ENCODE data around the gene CARD18. TPM values are rescaled to one million over a fixed set of nuclear protein-coding genes. Genes with fewer than 3 reads are reported as not detected.

Gene CARD18
- total RNA-seq, 1 donor from 2014 or later: 0.63 TPM

- peaks cover 5% of the 10 kb centered on the region for H3K9me3 ChIP-seq (replicated peaks)
- peak overlapping the region; percentile 21 for H3K27ac ChIP-seq (replicated peaks)
- no peak for DNase-seq
- no peaks in the 10 kb centered on the region for H3K27me3 ChIP-seq (ENCODE audit: low read depth)
- intact Hi-C loops (cut with micrococcal nuclease): no loop called here
- no peaks in the 10 kb centered on the region for H3K36me3 ChIP-seq
- TF ChIP-seq CTCF (IDR thresholded peaks at IDR 0.05; ENCODE audit: borderline replicate concordance): no peak
- H3K4me3 ChIP-seq: no peak overlapping the region
- H3K4me1 ChIP-seq: peaks cover 6% of the 10 kb centered on the region
Observed at GRCh38 chr11:105137286-105137685, 2.3 kb downstream of the CARD18 start.

GRCh38 chr11:105135883-105136282, 3.7 kb downstream of the CARD18 start:
- peaks cover 6% of the 10 kb centered on the region for H3K4me1 ChIP-seq
- no peaks in the 10 kb centered on the region for H3K27me3 ChIP-seq (ENCODE audit: low read depth)
- no peak overlapping the region for H3K27ac ChIP-seq (replicated peaks)
- intact Hi-C loops (cut with micrococcal nuclease): no loop called here
- peaks cover 10% of the 10 kb centered on the region for H3K9me3 ChIP-seq (replicated peaks)
- no peaks in the 10 kb centered on the region for H3K36me3 ChIP-seq
- DNase-seq: no peak
- TF ChIP-seq CTCF (IDR thresholded peaks at IDR 0.05; ENCODE audit: borderline replicate concordance): no peak
- no peak overlapping the region for H3K4me3 ChIP-seq

- intact Hi-C loops (cut with micrococcal nuclease): no loop called here
- Histone ChIP-seq H3K27ac (replicated peaks) (no peak overlapping the region), H3K27me3 (ENCODE audit: low read depth) (no peaks in the 10 kb centered on the region), H3K36me3 (no peaks in the 10 kb centered on the region), H3K4me3 (no peak overlapping the region), H3K9me3 (replicated peaks) (peaks cover 20% of the 10 kb centered on the region), H3K4me1 (peaks cover 6% of the 10 kb centered on the region)
- no peak for DNase-seq
- TF ChIP-seq CTCF (IDR thresholded peaks at IDR 0.05; ENCODE audit: borderline replicate concordance): no peak
Observed at GRCh38 chr11:105132716-105133511, 6.7 kb downstream of the CARD18 start.

DNA sequence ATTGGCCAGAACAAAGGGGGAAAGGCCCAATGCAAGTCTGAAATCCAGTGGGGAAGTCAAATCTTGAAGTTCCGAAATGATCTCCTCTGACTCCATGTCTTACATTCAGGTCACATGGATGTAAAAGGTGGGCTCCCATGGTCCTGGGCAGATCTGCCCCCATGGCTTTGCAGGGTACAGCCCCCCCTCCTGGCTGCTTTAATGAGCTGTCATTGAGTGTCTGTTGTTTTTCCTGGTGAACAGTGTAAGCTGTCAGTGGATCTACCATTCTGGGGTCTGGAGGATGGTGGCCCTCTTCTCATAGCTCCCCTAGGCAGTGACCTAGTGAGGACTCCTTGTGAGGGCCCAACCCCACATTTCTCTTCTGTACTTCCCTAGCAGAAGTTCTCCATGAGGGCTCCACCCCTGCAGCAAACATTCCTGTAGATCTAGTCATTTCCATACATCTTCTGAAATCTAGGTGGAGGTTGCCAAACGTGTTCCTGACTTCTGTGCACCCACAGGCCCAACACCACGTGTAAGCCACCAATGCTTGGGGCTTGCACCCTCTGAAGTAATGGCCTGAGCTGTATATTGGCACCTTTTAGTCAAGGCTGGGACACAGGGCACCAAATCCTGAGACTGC, 9.3 kb downstream of the CARD18 start:
- Histone ChIP-seq H3K4me3 (no peak overlapping the region), H3K9me3 (replicated peaks) (peaks cover 27% of the 10 kb centered on the region), H3K36me3 (no peaks in the 10 kb centered on the region), H3K27me3 (ENCODE audit: low read depth) (no peaks in the 10 kb centered on the region), H3K4me1 (no peaks in the 10 kb centered on the region), H3K27ac (replicated peaks) (no peak overlapping the region)
- intact Hi-C loops (cut with micrococcal nuclease): no loop called here
- no peak for DNase-seq
- no peak for TF ChIP-seq CTCF (IDR thresholded peaks at IDR 0.05; ENCODE audit: borderline replicate concordance)

- no peak for DNase-seq
- Histone ChIP-seq H3K9me3 (replicated peaks) (peaks cover 12% of the 10 kb centered on the region), H3K4me3 (no peak overlapping the region), H3K27ac (replicated peaks) (no peak overlapping the region), H3K27me3 (ENCODE audit: low read depth) (no peaks in the 10 kb centered on the region), H3K36me3 (no peaks in the 10 kb centered on the region), H3K4me1 (no peaks in the 10 kb centered on the region)
- intact Hi-C loops (cut with micrococcal nuclease): no loop called here
- no peak for TF ChIP-seq CTCF (IDR thresholded peaks at IDR 0.05; ENCODE audit: borderline replicate concordance)
Observed at GRCh38 chr11:105124756-105125155, 14.8 kb downstream of the CARD18 start.

Measured in left ventricle myocardium inferior (tissue), 1 donor.